ENCODE measurements around the gene ZCCHC10. TPM values are rescaled to one million over a fixed set of nuclear protein-coding genes. Genes with fewer than 3 reads are reported as not detected.

Gene ZCCHC10
- total and polyA plus RNA-seq, 9 of the 15 experiments (the other 6 are each of a cell fraction or from before 2014, with no cell fraction given) = 11.9 to 146 (median 51.8) TPM

DNA sequence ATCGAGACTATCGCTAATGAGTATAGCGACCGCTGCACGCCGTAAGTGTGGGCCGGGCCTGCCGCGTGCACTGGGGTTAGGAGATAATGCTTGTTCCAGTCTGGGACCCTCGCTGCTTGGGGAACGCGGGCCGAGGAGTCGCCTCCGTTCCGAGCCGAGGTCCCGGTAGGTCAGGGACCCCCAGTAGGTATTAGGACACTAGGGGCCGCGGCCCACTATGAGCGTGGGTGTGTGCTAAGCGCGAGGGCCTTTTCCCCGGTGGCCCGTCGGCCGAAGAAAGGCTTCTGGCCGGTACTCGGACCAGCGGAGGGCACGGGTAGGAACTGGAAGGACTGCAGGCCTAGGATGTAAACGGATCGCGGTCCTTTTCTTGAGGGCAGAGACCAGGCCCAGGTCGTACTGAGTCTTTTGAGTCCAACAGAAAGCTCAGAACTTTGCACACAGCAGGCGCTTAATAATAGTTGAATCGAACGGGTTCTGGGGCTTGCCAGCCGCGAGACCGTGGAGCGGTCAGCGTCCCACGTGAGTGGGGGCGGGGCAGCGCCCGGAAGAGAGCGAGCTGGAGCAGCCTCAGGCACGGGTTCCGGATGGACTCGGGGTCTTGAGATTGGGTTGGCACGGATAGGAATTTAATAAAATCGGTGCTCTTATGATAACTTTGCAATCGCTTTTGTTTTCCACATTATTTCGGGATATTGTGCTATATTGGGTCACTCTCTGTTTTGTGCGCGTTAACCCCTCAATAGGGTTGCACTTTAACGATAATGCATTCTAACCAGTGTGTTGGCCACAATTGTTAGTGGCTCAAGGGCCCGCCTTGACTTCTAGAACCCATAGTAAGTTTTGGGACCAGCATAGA lies 26.2 kb upstream of the ZCCHC10 start (continued):
- TF ChIP-seq, protein P1, sequence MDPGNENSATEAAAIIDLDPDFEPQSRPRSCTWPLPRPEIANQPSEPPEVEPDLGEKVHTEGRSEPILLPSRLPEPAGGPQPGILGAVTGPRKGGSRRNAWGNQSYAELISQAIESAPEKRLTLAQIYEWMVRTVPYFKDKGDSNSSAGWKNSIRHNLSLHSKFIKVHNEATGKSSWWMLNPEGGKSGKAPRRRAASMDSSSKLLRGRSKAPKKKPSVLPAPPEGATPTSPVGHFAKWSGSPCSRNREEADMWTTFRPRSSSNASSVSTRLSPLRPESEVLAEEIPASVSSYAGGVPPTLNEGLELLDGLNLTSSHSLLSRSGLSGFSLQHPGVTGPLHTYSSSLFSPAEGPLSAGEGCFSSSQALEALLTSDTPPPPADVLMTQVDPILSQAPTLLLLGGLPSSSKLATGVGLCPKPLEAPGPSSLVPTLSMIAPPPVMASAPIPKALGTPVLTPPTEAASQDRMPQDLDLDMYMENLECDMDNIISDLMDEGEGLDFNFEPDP (CRISPR knock-in tag; IDR thresholded peaks at IDR 0.05) = no peak
- TF ChIP-seq RNF2 (IDR thresholded peaks at IDR 0.05) = 0 out of 2 replicates have a peak, but pooled peaks have one; percentile 19
- TF ChIP-seq, protein P2, sequence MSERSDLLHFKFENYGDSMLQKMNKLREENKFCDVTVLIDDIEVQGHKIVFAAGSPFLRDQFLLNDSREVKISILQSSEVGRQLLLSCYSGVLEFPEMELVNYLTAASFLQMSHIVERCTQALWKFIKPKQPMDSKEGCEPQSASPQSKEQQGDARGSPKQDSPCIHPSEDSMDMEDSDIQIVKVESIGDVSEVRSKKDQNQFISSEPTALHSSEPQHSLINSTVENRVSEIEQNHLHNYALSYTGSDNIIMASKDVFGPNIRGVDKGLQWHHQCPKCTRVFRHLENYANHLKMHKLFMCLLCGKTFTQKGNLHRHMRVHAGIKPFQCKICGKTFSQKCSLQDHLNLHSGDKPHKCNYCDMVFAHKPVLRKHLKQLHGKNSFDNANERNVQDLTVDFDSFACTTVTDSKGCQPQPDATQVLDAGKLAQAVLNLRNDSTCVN (CRISPR knock-in tag; IDR thresholded peaks at IDR 0.05) = no peak
- TF ChIP-seq, protein P3, sequence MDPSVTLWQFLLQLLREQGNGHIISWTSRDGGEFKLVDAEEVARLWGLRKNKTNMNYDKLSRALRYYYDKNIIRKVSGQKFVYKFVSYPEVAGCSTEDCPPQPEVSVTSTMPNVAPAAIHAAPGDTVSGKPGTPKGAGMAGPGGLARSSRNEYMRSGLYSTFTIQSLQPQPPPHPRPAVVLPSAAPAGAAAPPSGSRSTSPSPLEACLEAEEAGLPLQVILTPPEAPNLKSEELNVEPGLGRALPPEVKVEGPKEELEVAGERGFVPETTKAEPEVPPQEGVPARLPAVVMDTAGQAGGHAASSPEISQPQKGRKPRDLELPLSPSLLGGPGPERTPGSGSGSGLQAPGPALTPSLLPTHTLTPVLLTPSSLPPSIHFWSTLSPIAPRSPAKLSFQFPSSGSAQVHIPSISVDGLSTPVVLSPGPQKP (CRISPR knock-in tag; IDR thresholded peaks at IDR 0.05) = no peak
- no peak for TF ChIP-seq ZNF584 (CRISPR knock-in tag; IDR thresholded peaks at IDR 0.05; ENCODE audit: low read depth)
- no peak for TF ChIP-seq ZNF668 (CRISPR knock-in tag; IDR thresholded peaks at IDR 0.05)
- no peak for TF ChIP-seq NCOA1 (IDR thresholded peaks at IDR 0.05; ENCODE audit: low read depth)
- TF ChIP-seq, protein P4, sequence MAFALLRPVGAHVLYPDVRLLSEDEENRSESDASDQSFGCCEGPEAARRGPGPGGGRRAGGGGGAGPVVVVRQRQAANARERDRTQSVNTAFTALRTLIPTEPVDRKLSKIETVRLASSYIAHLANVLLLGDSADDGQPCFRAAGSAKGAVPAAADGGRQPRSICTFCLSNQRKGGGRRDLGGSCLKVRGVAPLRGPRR (CRISPR knock-in tag; IDR thresholded peaks at IDR 0.05) = no peak
- TF ChIP-seq, protein P5, sequence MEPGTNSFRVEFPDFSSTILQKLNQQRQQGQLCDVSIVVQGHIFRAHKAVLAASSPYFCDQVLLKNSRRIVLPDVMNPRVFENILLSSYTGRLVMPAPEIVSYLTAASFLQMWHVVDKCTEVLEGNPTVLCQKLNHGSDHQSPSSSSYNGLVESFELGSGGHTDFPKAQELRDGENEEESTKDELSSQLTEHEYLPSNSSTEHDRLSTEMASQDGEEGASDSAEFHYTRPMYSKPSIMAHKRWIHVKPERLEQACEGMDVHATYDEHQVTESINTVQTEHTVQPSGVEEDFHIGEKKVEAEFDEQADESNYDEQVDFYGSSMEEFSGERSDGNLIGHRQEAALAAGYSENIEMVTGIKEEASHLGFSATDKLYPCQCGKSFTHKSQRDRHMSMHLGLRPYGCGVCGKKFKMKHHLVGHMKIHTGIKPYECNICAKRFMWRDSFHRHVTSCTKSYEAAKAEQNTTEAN (CRISPR knock-in tag; IDR thresholded peaks at IDR 0.05) = peak; percentile 36; the same call in 1 of the 2 replicates
- TF ChIP-seq, protein P6, sequence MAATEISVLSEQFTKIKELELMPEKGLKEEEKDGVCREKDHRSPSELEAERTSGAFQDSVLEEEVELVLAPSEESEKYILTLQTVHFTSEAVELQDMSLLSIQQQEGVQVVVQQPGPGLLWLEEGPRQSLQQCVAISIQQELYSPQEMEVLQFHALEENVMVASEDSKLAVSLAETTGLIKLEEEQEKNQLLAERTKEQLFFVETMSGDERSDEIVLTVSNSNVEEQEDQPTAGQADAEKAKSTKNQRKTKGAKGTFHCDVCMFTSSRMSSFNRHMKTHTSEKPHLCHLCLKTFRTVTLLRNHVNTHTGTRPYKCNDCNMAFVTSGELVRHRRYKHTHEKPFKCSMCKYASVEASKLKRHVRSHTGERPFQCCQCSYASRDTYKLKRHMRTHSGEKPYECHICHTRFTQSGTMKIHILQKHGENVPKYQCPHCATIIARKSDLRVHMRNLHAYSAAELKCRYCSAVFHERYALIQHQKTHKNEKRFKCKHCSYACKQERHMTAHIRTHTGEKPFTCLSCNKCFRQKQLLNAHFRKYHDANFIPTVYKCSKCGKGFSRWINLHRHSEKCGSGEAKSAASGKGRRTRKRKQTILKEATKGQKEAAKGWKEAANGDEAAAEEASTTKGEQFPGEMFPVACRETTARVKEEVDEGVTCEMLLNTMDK (IDR thresholded peaks at IDR 0.05; ENCODE audit: borderline replicate concordance, insufficient read depth, low read depth, low read length, poor library complexity, severe bottlenecking) = no peak
- TF ChIP-seq, protein P7, sequence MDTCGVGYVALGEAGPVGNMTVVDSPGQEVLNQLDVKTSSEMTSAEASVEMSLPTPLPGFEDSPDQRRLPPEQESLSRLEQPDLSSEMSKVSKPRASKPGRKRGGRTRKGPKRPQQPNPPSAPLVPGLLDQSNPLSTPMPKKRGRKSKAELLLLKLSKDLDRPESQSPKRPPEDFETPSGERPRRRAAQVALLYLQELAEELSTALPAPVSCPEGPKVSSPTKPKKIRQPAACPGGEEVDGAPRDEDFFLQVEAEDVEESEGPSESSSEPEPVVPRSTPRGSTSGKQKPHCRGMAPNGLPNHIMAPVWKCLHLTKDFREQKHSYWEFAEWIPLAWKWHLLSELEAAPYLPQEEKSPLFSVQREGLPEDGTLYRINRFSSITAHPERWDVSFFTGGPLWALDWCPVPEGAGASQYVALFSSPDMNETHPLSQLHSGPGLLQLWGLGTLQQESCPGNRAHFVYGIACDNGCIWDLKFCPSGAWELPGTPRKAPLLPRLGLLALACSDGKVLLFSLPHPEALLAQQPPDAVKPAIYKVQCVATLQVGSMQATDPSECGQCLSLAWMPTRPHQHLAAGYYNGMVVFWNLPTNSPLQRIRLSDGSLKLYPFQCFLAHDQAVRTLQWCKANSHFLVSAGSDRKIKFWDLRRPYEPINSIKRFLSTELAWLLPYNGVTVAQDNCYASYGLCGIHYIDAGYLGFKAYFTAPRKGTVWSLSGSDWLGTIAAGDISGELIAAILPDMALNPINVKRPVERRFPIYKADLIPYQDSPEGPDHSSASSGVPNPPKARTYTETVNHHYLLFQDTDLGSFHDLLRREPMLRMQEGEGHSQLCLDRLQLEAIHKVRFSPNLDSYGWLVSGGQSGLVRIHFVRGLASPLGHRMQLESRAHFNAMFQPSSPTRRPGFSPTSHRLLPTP (IDR thresholded peaks at IDR 0.05; ENCODE audit: borderline replicate concordance, extremely low read depth, insufficient read length) = no peak
- TF ChIP-seq ZSCAN29 (IDR thresholded peaks at IDR 0.05) = 0 out of 2 replicates have a peak, but pooled peaks have one; percentile 31
- no peak for TF ChIP-seq GABPA (tag; conservative IDR thresholded peaks at IDR 0.05; ENCODE audit: low read depth)
- no peak for TF ChIP-seq ZNF384 (IDR thresholded peaks at IDR 0.05; ENCODE audit: low read depth, low read length)
- no peak for TF ChIP-seq ZNF124 (CRISPR knock-in tag; IDR thresholded peaks at IDR 0.05)
